Caco-2 (cell line): ENCODE measurements around the gene C14orf180. TPM values are rescaled to one million over a fixed set of nuclear protein-coding genes. Genes with fewer than 3 reads are reported as not detected.

Source experiments
- BruUV-seq: library from RNA; stranded (reverse); fragments of 400-500 nt; replicated peaks from 2 replicates; lab custom pipeline; 2021; lab: Mats Ljungman, UMichigan
- CTCF ChIA-PET: fragments of 300-600 bp; sonication (Branson Sonifier 250); formaldehyde crosslinking; loops from one replicate; lab custom pipeline; 2022; ENCODE audit warnings: antibody characterized with exemption; lab: Charles Lee
- POLR2A ChIA-PET: fragments of 300-600 bp; sonication (Branson Sonifier 250); formaldehyde crosslinking; loops from one replicate; lab custom pipeline; 2022; ENCODE audit warnings: antibody characterized with exemption; lab: Charles Lee
- DNase-seq, 2 experiments: peaks; one replicate each; pipeline versions ENCODE4 v3.0.0 to v3.0.0-alpha.2; 2020 to 2022
- H3K27me3 ChIP-seq: replicated peaks from 2 replicates; pipeline ENCODE4 v1.6.0; 2011; ENCODE audit warnings: low read length; ENCODE audit not compliant: control insufficient read depth, insufficient read depth
- H3K36me3 ChIP-seq: 2 replicates; pipeline ENCODE4 v1.5.1; 2011; ENCODE audit warnings: low read length; ENCODE audit not compliant: control insufficient read depth, insufficient read depth
- H3K4me1 ChIP-seq: fragments of 250-450 bp; sonication (Bioruptor Pico); 2 replicates; pipeline ENCODE4 v1.5.1; 2020; ENCODE audit warnings: mild to moderate bottlenecking
- H3K4me3 ChIP-seq: 2 replicates; pipeline ENCODE4 v1.5.1; 2011; ENCODE audit warnings: low read depth, mild to moderate bottlenecking, control low read depth, low read length
- H3K9me3 ChIP-seq: fragments of 250-450 bp; sonication (Bioruptor Pico); 2 replicates; pipeline ENCODE4 v1.5.1; 2020; ENCODE audit warnings: mild to moderate bottlenecking, moderate library complexity
- H3K27ac Mint-ChIP-seq: one replicate; pipeline ENCODE4 v1.8.0; 2022; ENCODE audit warnings: mixed read lengths; ENCODE audit not compliant: unreplicated experiment
- H3K27me3 Mint-ChIP-seq: one replicate; pipeline ENCODE4 v1.8.0; 2022; ENCODE audit warnings: mixed read lengths; ENCODE audit not compliant: insufficient read depth, unreplicated experiment
- H3K36me3 Mint-ChIP-seq: one replicate; pipeline ENCODE4 v1.8.0; 2022; ENCODE audit warnings: mild to moderate bottlenecking, mixed read lengths; ENCODE audit not compliant: insufficient read depth, unreplicated experiment
- H3K4me1 Mint-ChIP-seq: one replicate; pipeline ENCODE4 v1.8.0; 2022; ENCODE audit warnings: low read depth, mixed read lengths; ENCODE audit not compliant: unreplicated experiment
- H3K4me3 Mint-ChIP-seq: one replicate; pipeline ENCODE4 v1.8.0; 2022; ENCODE audit warnings: mild to moderate bottlenecking, moderate library complexity, mixed read lengths; ENCODE audit not compliant: unreplicated experiment
- H3K9me3 Mint-ChIP-seq: one replicate; pipeline ENCODE4 v1.8.0; 2022; ENCODE audit warnings: mixed read lengths; ENCODE audit not compliant: unreplicated experiment
- intact Hi-C: fragments of 100-400 bp; cut with micrococcal nuclease; formaldehyde crosslinking; loops from one replicate; pipeline ENCODE4 v1.10.0; 2022; ENCODE audit not compliant: unreplicated experiment
- total RNA-seq: library from RNA; stranded (reverse); gene quantifications from 2 replicates; pipeline ENCODE4 v1.2.3, GENCODE V29; 2022
- TF ChIP-seq, protein P1 (sequence below), 2 experiments: fragments of 200-600 bp in 1 of 2; IDR thresholded peaks; 1 replicate in 1 of 2; 2 replicates in 1 of 2; pipeline versions ENCODE4 v1.5.1 to v1.8.0; 2011 to 2022; ENCODE audit warnings: antibody characterized with exemption in 1 of 2, control low read depth in 1 of 2, inconsistent platforms in 1 of 2, low read depth in 1 of 2, low read length in 1 of 2, mild to moderate bottlenecking in 1 of 2, moderate library complexity in 1 of 2; ENCODE audit not compliant: insufficient read depth in 1 of 2, severe bottlenecking in 1 of 2, unreplicated experiment in 1 of 2

Gene C14orf180
- total RNA-seq, 1 experiment from 2014 or later: not detected

DNA sequence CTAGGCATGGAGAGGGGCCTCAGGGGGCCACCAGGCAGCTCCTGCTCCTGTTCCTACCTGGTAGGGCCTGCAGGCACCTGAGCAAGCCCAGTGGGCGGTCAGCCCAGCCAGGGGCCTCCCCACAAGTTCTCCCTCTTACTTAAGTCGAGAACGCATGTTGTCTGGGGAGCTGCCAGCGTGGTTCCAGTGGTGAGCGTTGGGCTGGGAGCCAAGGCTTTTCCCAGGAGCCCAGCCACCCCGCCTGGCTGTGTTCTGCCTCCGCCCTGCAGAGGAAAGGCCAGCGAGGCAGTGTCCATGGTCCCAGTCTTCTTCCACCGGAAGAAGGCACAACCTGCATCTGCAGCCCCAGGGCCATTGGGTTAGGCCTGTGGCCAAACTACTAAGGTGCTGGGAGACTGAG lies 1.4 kb downstream of the C14orf180 start:
- peaks cover 38% of the 10 kb centered on the region for H3K4me1 ChIP-seq
- H3K27ac Mint-ChIP-seq: no peak overlapping the region
- DNase-seq: no peak
- no peaks in the 10 kb centered on the region for H3K27me3 ChIP-seq
- H3K36me3 Mint-ChIP-seq: no peaks in the 10 kb centered on the region
- intact Hi-C loops: no loop called here
- TF ChIP-seq, protein P1, sequence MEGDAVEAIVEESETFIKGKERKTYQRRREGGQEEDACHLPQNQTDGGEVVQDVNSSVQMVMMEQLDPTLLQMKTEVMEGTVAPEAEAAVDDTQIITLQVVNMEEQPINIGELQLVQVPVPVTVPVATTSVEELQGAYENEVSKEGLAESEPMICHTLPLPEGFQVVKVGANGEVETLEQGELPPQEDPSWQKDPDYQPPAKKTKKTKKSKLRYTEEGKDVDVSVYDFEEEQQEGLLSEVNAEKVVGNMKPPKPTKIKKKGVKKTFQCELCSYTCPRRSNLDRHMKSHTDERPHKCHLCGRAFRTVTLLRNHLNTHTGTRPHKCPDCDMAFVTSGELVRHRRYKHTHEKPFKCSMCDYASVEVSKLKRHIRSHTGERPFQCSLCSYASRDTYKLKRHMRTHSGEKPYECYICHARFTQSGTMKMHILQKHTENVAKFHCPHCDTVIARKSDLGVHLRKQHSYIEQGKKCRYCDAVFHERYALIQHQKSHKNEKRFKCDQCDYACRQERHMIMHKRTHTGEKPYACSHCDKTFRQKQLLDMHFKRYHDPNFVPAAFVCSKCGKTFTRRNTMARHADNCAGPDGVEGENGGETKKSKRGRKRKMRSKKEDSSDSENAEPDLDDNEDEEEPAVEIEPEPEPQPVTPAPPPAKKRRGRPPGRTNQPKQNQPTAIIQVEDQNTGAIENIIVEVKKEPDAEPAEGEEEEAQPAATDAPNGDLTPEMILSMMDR (IDR thresholded peaks at IDR 0.05; ENCODE audit: insufficient read depth in 1 of 2, low read depth in 1 of 2, low read length in 1 of 2, severe bottlenecking in 1 of 2, unreplicated experiment in 1 of 2): no peak
- ChIA-PET POLR2A (no interaction called here), CTCF (no interaction called here)
- H3K4me3 Mint-ChIP-seq: no peak overlapping the region
- H3K4me3 ChIP-seq: no peak overlapping the region
- no TSS peak for BruUV-seq
- H3K36me3 ChIP-seq: no peaks in the 10 kb centered on the region
- peaks cover 3% of the 10 kb centered on the region for H3K27me3 Mint-ChIP-seq
- no peaks in the 10 kb centered on the region for H3K9me3 ChIP-seq
- no peaks in the 10 kb centered on the region for H3K9me3 Mint-ChIP-seq
- peaks cover 8% of the 10 kb centered on the region for H3K4me1 Mint-ChIP-seq

DNA sequence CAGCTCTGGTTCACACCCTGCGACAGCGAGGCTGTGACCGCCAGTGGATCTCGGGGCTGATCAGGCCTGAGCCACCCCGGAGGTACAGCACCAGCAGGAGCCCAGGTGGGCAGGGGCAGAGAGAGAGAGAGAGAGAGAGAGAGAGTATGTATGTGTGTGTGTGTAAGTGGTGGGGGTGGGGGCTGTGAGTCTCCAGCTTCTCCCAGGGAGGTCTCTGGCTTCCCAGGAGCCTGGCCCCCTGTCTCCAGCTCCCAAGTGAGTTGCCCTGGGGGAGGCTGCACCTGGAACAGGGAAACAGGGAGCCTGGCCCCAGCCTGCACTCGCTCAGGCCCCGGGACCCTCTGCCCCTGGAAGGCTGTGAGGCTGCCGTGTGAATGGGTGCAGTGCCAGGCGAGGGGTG lies 2.0 kb downstream of the C14orf180 start:
- Histone ChIP-seq H3K4me3 (no peak overlapping the region), H3K9me3 (no peaks in the 10 kb centered on the region), H3K36me3 (no peaks in the 10 kb centered on the region), H3K4me1 (peaks cover 34% of the 10 kb centered on the region), H3K27me3 (no peaks in the 10 kb centered on the region)
- POLR2A ChIA-PET: no interaction called here
- DNase-seq: no peak
- H3K27me3 Mint-ChIP-seq: peaks cover 6% of the 10 kb centered on the region
- no peak overlapping the region for H3K27ac Mint-ChIP-seq
- H3K4me3 Mint-ChIP-seq: no peak overlapping the region
- peaks cover 8% of the 10 kb centered on the region for H3K4me1 Mint-ChIP-seq
- no peaks in the 10 kb centered on the region for H3K9me3 Mint-ChIP-seq
- no peaks in the 10 kb centered on the region for H3K36me3 Mint-ChIP-seq
- intact Hi-C loops: no loop called here
- no TSS peak for BruUV-seq
- TF ChIP-seq, protein P1 (IDR thresholded peaks at IDR 0.05; ENCODE audit: insufficient read depth in 1 of 2, low read depth in 1 of 2, low read length in 1 of 2, severe bottlenecking in 1 of 2, unreplicated experiment in 1 of 2): no peak
- CTCF ChIA-PET: no interaction called here

DNA sequence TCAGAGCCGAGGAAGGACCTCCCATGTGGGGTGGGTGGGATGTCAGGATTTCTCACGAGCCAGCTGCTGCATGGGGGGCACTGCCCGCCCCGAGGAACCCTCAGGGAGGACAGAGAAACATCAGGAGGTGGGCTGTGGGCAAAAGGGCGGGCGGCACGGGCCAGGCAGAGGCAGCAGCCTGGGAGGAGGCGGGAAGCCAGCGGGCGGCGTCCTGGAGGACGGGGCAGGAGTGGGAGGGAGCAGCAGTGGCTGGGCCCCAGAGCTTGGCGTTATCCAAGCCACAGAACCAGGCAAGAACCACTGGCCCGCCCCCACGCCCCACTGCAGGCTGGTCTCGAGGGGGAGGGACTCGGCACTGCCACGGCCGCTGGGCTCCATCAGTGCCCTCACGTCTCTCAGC lies 2.4 kb downstream of the C14orf180 start:
- TF ChIP-seq, protein P1 (IDR thresholded peaks at IDR 0.05; ENCODE audit: insufficient read depth in 1 of 2, low read depth in 1 of 2, low read length in 1 of 2, severe bottlenecking in 1 of 2, unreplicated experiment in 1 of 2): no peak
- peaks cover 6% of the 10 kb centered on the region for H3K27me3 Mint-ChIP-seq
- Histone ChIP-seq H3K27me3 (no peaks in the 10 kb centered on the region), H3K4me3 (no peak overlapping the region), H3K9me3 (no peaks in the 10 kb centered on the region), H3K4me1 (peaks cover 31% of the 10 kb centered on the region), H3K36me3 (no peaks in the 10 kb centered on the region)
- DNase-seq: no peak
- no peak overlapping the region for H3K27ac Mint-ChIP-seq
- H3K36me3 Mint-ChIP-seq: no peaks in the 10 kb centered on the region
- no peak overlapping the region for H3K4me3 Mint-ChIP-seq
- no TSS peak for BruUV-seq
- ChIA-PET POLR2A (no interaction called here), CTCF (no interaction called here)
- peaks cover 8% of the 10 kb centered on the region for H3K4me1 Mint-ChIP-seq
- no peaks in the 10 kb centered on the region for H3K9me3 Mint-ChIP-seq
- intact Hi-C loops: no loop called here
